GM12872 (cell line): ENCODE data around the gene RNF168.

ENCODE experiments used
- CTCF ChIP-seq: IDR thresholded peaks from 3 replicates; pipeline ENCODE4 v1.5.1; 2011; ENCODE audit warnings: low read depth, mild to moderate bottlenecking, low read length, moderate library complexity; ENCODE audit not compliant: insufficient read depth

RNF168 gene

GRCh38 chr3:196493292-196493691 is 10.3 kb downstream of the RNF168 start:
- no peak for TF ChIP-seq CTCF

DNA sequence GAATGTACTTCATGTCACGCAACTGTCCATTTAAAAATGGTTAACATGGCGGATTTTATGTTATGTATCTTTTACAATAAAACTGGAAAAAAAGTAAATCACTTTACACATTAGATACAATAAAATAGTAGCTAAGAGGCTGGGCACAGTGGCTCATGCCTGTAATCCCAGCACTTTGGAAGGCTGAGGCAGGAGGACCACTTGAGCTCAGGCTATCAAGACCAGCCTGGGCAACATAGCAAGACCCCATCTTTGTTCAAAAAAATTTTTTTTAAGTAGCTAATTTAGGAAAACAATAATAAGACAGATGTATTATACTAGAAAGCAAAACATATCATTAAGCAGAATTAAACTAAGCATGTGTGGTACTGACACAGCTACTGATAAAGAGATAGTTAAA is 11.5 kb downstream of the RNF168 start:
- no peak for TF ChIP-seq CTCF

DNA sequence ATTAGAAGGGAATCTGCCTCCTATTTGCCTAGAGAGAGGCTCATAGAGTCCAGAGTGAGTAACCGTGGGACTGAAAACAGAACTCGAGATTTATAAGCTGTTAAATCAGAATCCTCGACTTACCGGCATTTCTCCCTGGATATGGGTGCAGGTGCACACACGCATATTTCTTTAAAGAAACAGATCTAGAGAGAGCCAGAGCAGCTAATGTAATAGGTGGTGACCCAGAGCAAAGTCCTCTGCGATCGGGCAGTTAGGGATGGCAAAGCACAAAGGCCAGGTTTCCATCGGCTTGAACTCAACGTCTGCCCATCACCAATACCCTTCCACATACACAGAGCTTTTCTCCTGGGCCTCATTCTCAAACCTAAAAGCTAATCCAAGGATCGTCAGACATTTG is 13.8 kb downstream of the RNF168 start:
- TF ChIP-seq CTCF, result no peak

DNA sequence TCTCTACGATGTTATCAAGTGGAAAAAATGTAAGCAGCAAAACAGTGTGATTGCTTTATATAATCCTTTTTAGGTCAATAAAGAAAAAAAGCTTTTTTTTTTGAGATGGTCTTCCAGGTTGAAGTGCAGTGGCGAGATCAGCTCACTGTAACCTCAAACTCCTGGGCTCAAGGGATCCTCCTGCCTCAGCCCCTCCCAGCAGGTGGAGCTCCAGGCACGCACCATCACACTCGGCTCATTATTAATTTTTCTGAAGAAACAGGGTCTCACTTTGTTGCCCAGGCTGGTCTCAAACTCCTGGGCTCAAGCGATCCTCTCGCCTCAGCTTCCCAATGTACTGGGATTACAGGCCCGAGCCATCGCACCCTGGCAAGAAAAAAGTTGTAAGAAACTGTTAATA is 17.3 kb downstream of the RNF168 start:
- peak; percentile 54 for TF ChIP-seq CTCF

DNA sequence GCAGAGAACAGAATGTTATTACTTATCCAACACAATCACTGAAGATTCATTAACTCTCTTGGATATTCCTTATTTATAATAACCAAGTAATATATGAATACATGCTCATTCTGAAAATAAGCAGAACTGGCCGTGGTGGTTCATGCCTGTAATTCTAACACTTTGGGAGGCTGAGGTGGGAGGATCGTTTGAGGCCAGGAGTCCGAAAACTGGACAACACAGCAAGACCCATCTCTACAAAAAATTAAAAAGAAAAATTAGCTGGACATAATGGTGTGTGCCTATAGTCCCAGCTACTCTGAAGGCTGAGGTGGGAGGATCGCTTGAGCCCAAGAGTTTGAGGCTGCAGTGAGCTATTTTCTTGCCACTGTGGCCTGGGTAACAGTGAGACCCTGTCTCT is 25.9 kb downstream of the RNF168 start:
- no peak for TF ChIP-seq CTCF

DNA sequence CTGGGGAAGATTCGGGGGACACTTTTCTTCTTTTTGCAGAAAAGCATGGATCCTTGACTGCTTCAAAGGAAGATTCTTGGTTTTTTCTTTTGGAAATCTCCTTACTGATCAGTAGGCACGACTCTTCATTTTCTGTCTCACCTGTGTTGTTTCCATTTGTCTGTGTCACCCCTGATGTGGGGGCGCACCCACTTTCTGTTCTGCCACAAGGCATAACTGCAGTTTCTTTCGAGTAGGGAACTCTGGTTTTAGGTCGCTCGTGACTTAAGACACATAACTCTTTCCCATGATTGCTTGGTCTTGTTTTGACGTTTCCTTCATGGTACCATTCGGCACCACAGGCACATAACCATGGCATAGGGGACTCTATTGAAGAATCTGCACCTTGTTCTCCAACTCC is 31.3 kb downstream of the RNF168 start:
- no peak for TF ChIP-seq CTCF

DNA sequence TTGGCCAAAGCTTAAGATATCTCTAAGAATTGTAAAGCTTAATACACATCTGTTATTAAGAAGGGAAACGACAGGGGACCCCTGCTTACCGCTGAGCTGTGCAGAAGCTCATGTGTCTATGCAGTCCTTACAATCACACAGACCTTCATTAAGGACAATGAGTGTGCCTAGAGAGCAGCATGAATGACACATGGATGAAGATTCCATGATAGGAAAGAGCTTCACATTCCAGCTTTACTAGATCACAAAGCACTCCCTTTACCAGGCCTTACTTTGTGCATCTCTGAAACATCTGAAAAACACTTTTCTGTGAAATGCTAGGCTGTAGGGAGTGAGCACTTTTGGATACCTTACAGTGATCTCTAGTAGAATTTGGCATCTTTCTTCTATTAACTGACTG is 32.0 kb downstream of the RNF168 start:
- TF ChIP-seq CTCF, result no peak

DNA sequence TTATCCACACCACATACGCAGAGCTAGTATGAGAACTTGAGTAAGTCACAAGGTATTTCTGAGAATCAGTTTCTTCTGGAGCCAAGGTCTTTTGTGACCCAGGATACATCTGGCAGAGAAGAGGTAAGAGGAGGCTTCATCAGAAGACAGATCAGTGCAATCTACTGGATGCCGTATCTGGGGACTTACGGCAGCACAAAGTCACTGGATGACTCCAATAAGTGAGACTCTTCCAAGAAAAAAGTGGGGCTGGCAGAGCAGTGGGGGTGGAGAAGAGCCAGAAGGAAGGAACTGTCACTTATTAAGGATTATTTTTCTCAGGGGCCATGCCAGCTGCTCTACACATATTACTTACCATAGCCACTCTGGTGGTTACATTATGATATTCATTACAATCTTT is 39.8 kb downstream of the RNF168 start:
- TF ChIP-seq CTCF, result no peak
